Endothelial cell of umbilical vein (primary cell): ENCODE measurements around the gene MYRFL.

ENCODE experiments used
- EZH2 ChIP-seq: IDR thresholded peaks from 2 replicates; pipeline ENCODE4 v1.6.1; 2012; ENCODE audit warnings: borderline replicate concordance, low read depth, mild to moderate bottlenecking, moderate library complexity, low read length, inconsistent platforms; ENCODE audit not compliant: severe bottlenecking
- JUN ChIP-seq: IDR thresholded peaks from 2 replicates; pipeline ENCODE4 v1.6.1; 2011; ENCODE audit warnings: borderline replicate concordance, low read depth; ENCODE audit not compliant: insufficient read length, insufficient read depth
- MYC ChIP-seq: IDR thresholded peaks from one replicate; pipeline ENCODE4 v1.6.1; 2011; ENCODE audit warnings: mild to moderate bottlenecking, low read depth, low read length
- POLR2A ChIP-seq: IDR thresholded peaks from 2 replicates; pipeline ENCODE4 v1.6.1; 2012; ENCODE audit warnings: low read depth, mild to moderate bottlenecking, control low read depth, low read length
- POLR2AphosphoS5 ChIP-seq: IDR thresholded peaks from 2 replicates; pipeline ENCODE4 v1.6.1; 2012; ENCODE audit warnings: low read depth, mild to moderate bottlenecking, control low read depth, low read length, moderate library complexity; ENCODE audit not compliant: insufficient read depth
- TF ChIP-seq, protein P1 (sequence below), 2 donors: IDR thresholded peaks; 1 replicate in 1 of 2; 2 replicates in 1 of 2; pipeline ENCODE4 v1.5.1; 2011; ENCODE audit warnings: low read length in 2 of 2, mild to moderate bottlenecking in 2 of 2, moderate library complexity in 2 of 2, control low read depth in 1 of 2, inconsistent platforms in 1 of 2, low read depth in 1 of 2; ENCODE audit not compliant: insufficient read depth in 1 of 2; ENCODE audit errors: extremely low read depth in 1 of 2
- TF ChIP-seq, protein P2 (sequence below): IDR thresholded peaks from 2 replicates; pipeline ENCODE4 v1.6.1; 2011; ENCODE audit not compliant: insufficient read depth, insufficient read length

DNA sequence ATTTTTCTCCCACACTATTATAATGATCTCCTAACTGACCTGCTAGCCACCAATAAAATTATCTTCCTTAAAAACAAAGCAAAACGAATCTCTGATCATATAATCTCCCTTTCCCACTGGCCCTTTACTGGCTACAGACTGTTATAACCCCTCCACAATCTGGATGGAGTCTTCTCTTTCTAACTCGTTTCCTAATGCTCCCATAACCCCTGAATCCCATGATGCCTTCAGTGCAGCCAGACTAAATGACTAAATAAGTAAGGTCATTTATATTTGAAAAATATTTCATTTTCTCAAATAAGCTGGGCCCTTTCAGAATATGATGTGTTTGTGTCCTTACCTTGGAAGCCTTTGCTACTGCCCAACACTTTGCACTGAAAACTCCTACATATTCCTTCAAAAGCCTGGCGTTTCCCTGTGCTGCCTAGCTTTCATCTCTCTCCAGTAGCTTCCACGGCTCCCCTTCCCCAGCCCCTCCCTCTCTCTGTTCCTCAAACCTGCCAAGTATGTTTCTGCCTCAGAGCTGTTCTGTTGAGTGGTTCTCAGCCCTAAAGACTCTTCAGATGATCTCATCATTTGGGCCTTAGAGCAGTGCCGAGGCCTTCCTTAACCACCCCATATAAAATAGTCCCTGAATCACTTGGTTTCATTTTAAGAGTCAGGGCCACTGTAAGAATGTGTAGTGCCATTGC is 91.7 kb downstream of the MYRFL start:
- no peak for TF ChIP-seq POLR2A
- TF ChIP-seq, protein P1, sequence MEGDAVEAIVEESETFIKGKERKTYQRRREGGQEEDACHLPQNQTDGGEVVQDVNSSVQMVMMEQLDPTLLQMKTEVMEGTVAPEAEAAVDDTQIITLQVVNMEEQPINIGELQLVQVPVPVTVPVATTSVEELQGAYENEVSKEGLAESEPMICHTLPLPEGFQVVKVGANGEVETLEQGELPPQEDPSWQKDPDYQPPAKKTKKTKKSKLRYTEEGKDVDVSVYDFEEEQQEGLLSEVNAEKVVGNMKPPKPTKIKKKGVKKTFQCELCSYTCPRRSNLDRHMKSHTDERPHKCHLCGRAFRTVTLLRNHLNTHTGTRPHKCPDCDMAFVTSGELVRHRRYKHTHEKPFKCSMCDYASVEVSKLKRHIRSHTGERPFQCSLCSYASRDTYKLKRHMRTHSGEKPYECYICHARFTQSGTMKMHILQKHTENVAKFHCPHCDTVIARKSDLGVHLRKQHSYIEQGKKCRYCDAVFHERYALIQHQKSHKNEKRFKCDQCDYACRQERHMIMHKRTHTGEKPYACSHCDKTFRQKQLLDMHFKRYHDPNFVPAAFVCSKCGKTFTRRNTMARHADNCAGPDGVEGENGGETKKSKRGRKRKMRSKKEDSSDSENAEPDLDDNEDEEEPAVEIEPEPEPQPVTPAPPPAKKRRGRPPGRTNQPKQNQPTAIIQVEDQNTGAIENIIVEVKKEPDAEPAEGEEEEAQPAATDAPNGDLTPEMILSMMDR (IDR thresholded peaks at IDR 0.05; ENCODE audit: extremely low read depth in 1 of 2, insufficient read depth in 1 of 2, low read depth in 1 of 2, low read length in 2 of 2): no peak
- no peak for TF ChIP-seq POLR2AphosphoS5
- TF ChIP-seq, protein P2, sequence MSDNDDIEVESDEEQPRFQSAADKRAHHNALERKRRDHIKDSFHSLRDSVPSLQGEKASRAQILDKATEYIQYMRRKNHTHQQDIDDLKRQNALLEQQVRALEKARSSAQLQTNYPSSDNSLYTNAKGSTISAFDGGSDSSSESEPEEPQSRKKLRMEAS: no peak
- no peak for TF ChIP-seq MYC
- no peak for TF ChIP-seq EZH2
- TF ChIP-seq JUN: no peak
